Muscle layer of duodenum (tissue), 2 donors: ENCODE data around the gene JAM3.
A peak's percentile ranks its signal among the peaks of the same experiment; 100 is the strongest.
"Not testable (repeated sequence)": the region's sequence is repeated elsewhere in the genome, so short reads cannot be mapped to it uniquely, and the experiment has no call there.

Source experiments
- H3K27ac ChIP-seq: one replicate; pipeline ENCODE4 v1.7.0; 2013; ENCODE audit warnings: mild to moderate bottlenecking, low read length
- H3K27me3 ChIP-seq: one replicate; pipeline ENCODE4 v1.7.0; 2013; ENCODE audit warnings: low read depth, mild to moderate bottlenecking, control low read depth, low read length
- H3K36me3 ChIP-seq, 2 donors: one replicate each; pipeline ENCODE4 v1.7.0; 2013; ENCODE audit warnings: low read length in 2 of 2, control low read depth in 1 of 2, mild to moderate bottlenecking in 1 of 2; ENCODE audit not compliant: insufficient read depth in 2 of 2, control insufficient read depth in 1 of 2
- H3K4me1 ChIP-seq, 2 donors: one replicate each; pipeline ENCODE4 v1.7.0; 2013; ENCODE audit warnings: low read length in 2 of 2, mild to moderate bottlenecking in 2 of 2, control low read depth in 1 of 2, moderate library complexity in 1 of 2; ENCODE audit not compliant: insufficient read depth in 2 of 2, control insufficient read depth in 1 of 2
- H3K4me3 ChIP-seq, 2 donors: one replicate each; pipeline ENCODE4 v1.7.0; 2013; ENCODE audit warnings: low read length in 2 of 2, low read depth in 1 of 2, mild to moderate bottlenecking in 1 of 2
- H3K9me3 ChIP-seq, 2 donors: one replicate each; pipeline ENCODE4 v1.7.0; 2013; ENCODE audit warnings: low read length in 2 of 2, control low read depth in 1 of 2, mild to moderate bottlenecking in 1 of 2; ENCODE audit not compliant: control insufficient read depth in 1 of 2
- donor health status: healthy.

JAM3 gene

DNA sequence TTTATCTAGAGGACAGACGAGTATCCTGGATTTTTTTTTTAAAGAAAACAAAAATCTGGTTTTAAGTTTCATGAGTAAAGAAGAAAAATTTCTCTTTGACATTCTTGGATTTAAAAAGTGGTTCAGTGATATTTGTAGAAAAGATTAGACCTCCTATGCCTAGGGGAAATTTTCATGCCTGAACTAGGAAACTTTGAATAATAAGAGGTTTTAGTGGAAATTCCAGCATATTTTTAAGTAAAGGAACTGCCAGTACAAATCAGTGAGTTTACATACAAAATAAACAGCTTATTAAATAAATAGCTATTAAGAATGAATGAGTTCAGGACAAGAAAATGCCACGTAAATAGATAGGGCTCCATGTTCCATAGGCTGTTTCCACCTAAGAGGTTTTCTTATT is 17.5 kb downstream of the JAM3 start:
- H3K9me3 ChIP-seq, result no peaks in the 10 kb centered on the region
- H3K27ac ChIP-seq, result no peak overlapping the region
- no peaks in the 10 kb centered on the region for H3K4me1 ChIP-seq
- no peaks in the 10 kb centered on the region for H3K27me3 ChIP-seq
- no peaks in the 10 kb centered on the region for H3K36me3 ChIP-seq
- no peak overlapping the region for H3K4me3 ChIP-seq

DNA sequence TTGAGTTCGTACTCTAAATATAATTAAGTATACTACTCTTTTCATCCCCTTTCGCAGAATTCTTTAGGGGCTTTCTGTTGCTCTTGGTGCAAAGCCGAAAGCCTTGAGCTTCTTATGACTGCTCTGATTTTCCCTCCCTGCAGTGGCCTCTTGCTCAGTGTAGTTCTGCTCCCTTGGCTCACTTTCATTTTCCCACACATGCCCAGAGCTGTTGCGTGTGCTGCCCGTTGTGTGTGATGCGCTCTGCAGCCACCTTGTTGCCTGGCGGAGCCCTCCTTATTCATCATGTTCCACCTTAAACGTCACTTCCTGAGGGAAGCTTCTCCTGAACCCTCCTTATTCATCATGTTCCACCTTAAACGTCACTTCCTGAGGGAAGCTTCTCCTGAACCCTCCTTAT is 23.1 kb downstream of the JAM3 start:
- not testable (repeated sequence) for H3K27me3 ChIP-seq, H3K9me3 ChIP-seq, H3K27ac ChIP-seq, H3K4me1 ChIP-seq, H3K4me3 ChIP-seq, H3K36me3 ChIP-seq

DNA sequence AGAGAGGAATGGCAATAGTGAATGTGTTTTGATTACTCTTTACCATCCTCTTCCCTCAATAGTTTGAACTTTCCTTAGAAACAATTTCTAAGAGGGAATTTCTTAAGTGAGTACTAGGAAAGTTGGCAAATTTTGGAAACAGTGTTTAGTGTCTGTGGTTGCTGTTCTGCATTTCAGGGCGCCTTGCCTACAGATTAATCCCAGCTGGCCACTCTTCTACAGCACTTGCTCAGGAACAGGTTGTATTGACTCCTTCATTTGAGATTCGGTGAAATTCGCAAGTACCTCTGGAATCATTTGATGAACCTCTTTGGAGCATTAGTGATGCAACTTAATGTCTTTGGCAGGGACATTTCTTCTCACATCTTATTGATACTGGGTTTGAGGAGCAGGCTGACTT is 28.3 kb downstream of the JAM3 start:
- Histone ChIP-seq H3K9me3 (no peaks in the 10 kb centered on the region), H3K36me3 (no peaks in the 10 kb centered on the region), H3K4me3 (no peak overlapping the region), H3K27ac (no peak overlapping the region), H3K27me3 (no peaks in the 10 kb centered on the region), H3K4me1 (no peaks in the 10 kb centered on the region)

DNA sequence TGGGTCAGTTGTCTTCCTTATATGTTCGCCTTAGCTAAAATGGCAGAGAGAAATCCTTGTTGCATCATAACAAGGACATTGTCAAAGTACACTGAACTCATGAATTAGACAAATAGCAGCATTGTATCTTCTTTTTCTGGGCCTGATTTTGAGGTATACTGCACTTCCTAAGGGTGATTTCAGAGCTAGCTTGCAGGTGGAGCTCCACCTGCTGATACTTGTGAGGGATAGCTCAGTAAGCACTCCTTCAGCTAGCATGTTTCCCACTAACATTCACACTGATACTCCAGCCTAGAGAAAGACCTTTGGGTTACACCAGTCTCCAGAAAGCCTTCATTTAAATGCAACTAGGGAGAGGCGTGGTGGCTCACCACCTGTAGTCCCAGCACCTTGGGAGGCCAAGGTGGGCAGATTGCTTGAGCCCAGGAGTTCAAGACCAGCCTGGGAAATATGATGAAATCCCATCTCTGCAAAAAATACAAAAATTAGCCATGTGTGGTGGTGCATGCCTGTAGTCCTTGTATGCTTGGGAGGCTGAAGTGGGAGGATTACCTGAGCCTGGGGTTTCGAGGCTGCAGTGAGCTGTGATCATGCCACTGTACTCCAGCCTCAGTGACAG is 29.8 kb downstream of the JAM3 start:
- Histone ChIP-seq H3K36me3 (no peaks in the 10 kb centered on the region), H3K4me3 (no peak overlapping the region), H3K4me1 (no peaks in the 10 kb centered on the region), H3K27me3 (no peaks in the 10 kb centered on the region), H3K9me3 (no peaks in the 10 kb centered on the region), H3K27ac (no peak overlapping the region)

DNA sequence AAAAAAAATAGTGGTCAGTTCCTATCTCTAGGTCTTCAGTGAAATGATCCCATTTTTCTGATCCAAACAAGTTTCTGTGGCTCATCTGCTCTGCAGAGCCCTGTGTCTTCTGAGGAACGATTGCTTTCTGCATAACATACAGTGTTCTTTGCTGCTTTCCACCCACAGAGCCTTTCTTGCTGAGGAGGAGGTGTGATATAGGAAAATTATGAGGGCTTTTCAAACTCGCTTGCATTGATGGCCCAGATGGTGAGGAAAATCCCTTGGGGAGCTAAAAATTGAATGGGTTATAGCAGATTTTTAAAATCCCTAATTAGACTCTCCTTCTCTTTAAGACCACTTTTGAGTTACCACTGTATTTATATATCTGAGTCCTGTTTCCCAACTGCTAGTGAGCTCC is 31.3 kb downstream of the JAM3 start:
- H3K4me1 ChIP-seq, result no peaks in the 10 kb centered on the region
- no peaks in the 10 kb centered on the region for H3K27me3 ChIP-seq

DNA sequence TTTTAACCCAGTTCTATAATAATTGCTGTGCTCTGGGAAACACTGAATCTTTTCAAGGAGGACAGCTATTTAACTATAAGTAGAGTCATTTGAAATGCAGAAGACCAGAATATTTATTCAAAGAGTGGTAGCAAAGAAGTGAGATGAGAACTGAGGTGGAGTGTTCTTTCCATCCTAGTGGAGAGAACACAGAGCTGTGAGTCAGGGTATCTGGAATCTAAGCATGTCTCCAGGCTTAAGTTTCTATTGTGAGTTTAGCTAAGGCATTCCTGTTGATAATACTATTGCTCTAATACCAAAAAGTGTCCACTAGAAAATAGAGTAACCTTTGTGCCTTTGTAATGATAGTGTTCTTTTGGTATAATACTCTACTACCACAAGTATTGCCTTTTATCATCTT is 32.4 kb downstream of the JAM3 start:
- Histone ChIP-seq H3K4me1 (no peaks in the 10 kb centered on the region), H3K4me3 (no peak overlapping the region), H3K27ac (no peak overlapping the region), H3K27me3 (no peaks in the 10 kb centered on the region), H3K36me3 (no peaks in the 10 kb centered on the region), H3K9me3 (no peaks in the 10 kb centered on the region)

More for the DNA sequence above, 31.3 kb downstream of the JAM3 start:
- Histone ChIP-seq H3K4me3 (no peak overlapping the region), H3K36me3 (no peaks in the 10 kb centered on the region), H3K27ac (no peak overlapping the region), H3K9me3 (no peaks in the 10 kb centered on the region)

DNA sequence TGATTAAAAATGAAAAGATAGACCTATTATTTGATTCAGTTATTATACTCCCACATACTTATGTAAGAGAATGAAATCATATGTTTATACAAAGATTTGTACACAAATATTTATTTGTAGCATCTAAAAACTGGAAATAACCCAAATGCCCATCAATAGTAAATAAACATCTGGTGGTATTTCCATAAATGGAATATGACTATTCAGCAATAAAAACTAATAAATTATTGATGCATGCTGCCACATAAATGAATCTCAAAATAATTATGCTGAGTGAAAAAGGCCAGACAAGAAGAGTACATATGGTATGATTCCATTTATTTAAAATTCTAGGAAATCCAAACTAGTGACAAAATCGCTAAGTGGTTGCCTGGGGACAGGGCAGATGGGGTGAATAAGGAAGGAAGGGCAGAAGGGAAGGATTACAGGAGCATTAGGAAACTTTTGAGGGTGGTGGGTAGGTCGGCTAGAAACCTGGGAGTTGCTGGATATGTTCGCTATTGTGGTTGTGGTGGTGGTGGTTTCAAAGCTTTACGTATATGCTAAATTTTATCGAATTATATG is 41.5 kb downstream of the JAM3 start:
- Histone ChIP-seq H3K4me3 (no peak overlapping the region), H3K4me1 (no peaks in the 10 kb centered on the region), H3K27ac (no peak overlapping the region), H3K36me3 (no peaks in the 10 kb centered on the region), H3K9me3 (peaks cover 0 to 8% of the 10 kb centered on the region in 2 donors), H3K27me3 (no peaks in the 10 kb centered on the region)

DNA sequence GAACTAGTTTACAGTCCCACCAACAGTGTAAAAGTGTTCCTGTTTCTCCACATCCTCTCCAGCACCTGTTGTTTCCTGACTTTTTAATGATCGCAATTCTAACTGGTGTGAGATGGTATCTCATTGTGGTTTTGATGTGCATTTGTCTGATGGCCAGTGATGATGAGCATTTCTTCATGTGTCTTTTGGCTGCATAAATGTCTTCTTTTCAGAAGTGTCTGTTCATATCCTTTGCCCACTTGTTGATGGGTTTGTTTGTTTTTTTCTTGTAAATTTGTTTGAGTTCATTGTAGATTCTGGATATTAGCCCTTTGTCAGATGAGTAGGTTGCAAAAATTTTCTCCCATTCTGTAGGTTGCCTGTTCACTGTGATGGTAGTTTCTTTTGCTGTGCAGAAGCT is 44.9 kb downstream of the JAM3 start:
- not testable (repeated sequence) for H3K4me1 ChIP-seq, H3K4me3 ChIP-seq, H3K36me3 ChIP-seq, H3K9me3 ChIP-seq, H3K27ac ChIP-seq, H3K27me3 ChIP-seq

DNA sequence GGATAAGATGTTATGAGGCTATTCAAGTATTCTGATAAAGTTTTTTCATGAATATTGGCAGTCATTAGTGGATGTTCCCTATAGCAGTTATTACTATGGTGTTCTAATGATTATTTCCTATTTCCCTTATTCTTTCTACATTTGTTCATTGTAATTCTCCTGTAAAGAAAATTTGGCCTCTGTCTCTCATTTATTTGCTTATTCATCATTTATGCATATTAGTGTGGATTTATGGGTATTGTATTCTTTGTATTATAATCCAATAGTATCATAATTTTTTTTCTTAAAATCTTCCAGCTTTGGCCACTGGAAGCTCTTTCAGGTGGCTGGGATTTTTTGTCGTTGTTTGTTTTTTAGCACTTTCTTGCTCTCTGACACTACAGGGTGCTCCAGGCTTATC is 47.3 kb downstream of the JAM3 start:
- no peaks in the 10 kb centered on the region for H3K27me3 ChIP-seq
- H3K36me3 ChIP-seq, result peaks cover 0 to 5% of the 10 kb centered on the region in 2 donors
- H3K4me1 ChIP-seq, result peaks cover 0 to 6% of the 10 kb centered on the region in 2 donors
- no peaks in the 10 kb centered on the region for H3K9me3 ChIP-seq
- H3K4me3 ChIP-seq, result no peak overlapping the region
- H3K27ac ChIP-seq, result no peak overlapping the region

DNA sequence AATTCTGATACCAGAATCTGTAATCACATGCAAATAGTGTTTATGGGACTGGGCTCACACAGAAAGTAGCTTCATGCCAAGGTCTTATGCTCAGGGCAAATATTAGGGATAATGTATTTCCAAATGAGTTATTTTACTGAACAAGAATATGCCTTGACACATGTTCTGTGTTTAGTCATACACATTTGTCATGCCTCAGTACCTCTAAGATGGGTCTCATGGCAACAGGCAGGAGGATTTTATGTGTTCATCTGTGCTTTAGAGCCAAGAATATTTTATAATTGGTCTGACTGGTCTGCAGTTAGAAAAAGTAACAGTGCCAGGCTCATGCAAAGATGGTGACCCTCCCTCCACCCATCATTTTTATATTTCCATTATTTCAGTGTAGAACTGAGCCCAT is 49.1 kb downstream of the JAM3 start:
- H3K27me3 ChIP-seq, result no peaks in the 10 kb centered on the region
- peaks cover 0 to 5% of the 10 kb centered on the region in 2 donors for H3K36me3 ChIP-seq
- peaks cover 0 to 20% of the 10 kb centered on the region in 2 donors for H3K4me1 ChIP-seq
- no peaks in the 10 kb centered on the region for H3K9me3 ChIP-seq
- no peak overlapping the region for H3K27ac ChIP-seq
- no peak overlapping the region for H3K4me3 ChIP-seq

DNA sequence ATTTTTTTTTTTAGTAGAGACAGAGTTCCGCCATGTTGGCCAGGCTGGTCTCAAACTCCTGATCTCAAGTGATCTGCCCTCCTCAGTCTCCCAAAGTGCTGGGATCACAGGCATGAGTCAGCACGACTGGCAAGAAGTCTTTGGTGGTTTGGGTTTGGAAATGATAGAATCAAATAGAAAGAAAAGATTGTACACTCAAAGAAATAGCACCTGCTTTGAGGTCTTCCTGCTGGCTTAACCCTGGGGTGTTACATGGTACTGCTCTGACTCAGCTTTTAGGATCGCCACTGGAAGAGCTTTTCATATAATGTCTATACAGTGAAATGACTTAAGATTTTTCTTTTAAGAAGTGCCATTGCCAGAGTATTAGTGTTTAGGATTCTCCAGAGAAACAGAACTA is 50.2 kb downstream of the JAM3 start:
- peak overlapping the region; percentile 88 for H3K27ac ChIP-seq
- peak overlapping the region in 1 of 2 donors; percentile 14 for H3K4me3 ChIP-seq
- peaks cover 3% of the 10 kb centered on the region for H3K27me3 ChIP-seq
- no peaks in the 10 kb centered on the region for H3K9me3 ChIP-seq
- H3K4me1 ChIP-seq, result peaks cover 0 to 20% of the 10 kb centered on the region in 2 donors
- H3K36me3 ChIP-seq, result peaks cover 0 to 5% of the 10 kb centered on the region in 2 donors
